ENCODE measurements around the gene CFAP74. TPM values are rescaled to one million over a fixed set of nuclear protein-coding genes. Genes with fewer than 3 reads are reported as not detected.
A peak's percentile ranks its signal among the peaks of the same experiment; 100 is the strongest.

Gene CFAP74
- total and polyA plus RNA-seq, 2 experiments from 2014 or later, result not detected

DNA sequence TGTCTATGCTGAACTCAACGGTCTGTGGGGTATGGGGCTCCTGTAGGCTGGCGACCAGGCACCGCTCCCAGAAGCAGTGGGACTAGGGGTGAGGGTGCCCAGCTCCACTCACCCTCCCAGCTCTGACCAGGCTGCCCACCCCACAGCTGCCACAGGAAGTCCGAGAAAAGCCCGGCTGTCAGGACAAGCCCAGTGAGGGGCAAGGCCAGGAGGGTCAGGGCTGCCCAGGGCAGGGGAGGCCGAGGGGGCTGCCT lies 81.0 kb downstream of the CFAP74 start:
- H3K27ac ChIP-seq, result peak overlapping the region; percentile 79
- H3K27me3 ChIP-seq, result no peaks in the 10 kb centered on the region
- no peak overlapping the region for H2AFZ ChIP-seq
- no peaks in the 10 kb centered on the region for H3K9me3 ChIP-seq (ENCODE audit: low read depth)
- H3K36me3 ChIP-seq (replicated peaks; ENCODE audit: insufficient read depth, low read depth), result no peaks in the 10 kb centered on the region
- H3K4me1 ChIP-seq (ENCODE audit: insufficient read depth), result peaks cover 16% of the 10 kb centered on the region
- DNase-seq (ENCODE audit: low spot score), result no peak
- no peaks in the 10 kb centered on the region for H4K20me1 ChIP-seq (ENCODE audit: insufficient read depth, poor library complexity, severe bottlenecking)
- H3K9me2 ChIP-seq (replicated peaks; ENCODE audit: insufficient read depth), result no peaks in the 10 kb centered on the region
- WGBS (ENCODE audit: low lambda C conversion rate, missing lambda C conversion rate), result 95% methylated on average over 6 of the region's 6 CpGs
- no peak for TF ChIP-seq EZH2phosphoT487 (IDR thresholded peaks at IDR 0.05; ENCODE audit: low read depth, severe bottlenecking, unreplicated experiment)
- no peak for TF ChIP-seq EZH2 (IDR thresholded peaks at IDR 0.05; ENCODE audit: borderline replicate concordance)
- TF ChIP-seq, protein P1, sequence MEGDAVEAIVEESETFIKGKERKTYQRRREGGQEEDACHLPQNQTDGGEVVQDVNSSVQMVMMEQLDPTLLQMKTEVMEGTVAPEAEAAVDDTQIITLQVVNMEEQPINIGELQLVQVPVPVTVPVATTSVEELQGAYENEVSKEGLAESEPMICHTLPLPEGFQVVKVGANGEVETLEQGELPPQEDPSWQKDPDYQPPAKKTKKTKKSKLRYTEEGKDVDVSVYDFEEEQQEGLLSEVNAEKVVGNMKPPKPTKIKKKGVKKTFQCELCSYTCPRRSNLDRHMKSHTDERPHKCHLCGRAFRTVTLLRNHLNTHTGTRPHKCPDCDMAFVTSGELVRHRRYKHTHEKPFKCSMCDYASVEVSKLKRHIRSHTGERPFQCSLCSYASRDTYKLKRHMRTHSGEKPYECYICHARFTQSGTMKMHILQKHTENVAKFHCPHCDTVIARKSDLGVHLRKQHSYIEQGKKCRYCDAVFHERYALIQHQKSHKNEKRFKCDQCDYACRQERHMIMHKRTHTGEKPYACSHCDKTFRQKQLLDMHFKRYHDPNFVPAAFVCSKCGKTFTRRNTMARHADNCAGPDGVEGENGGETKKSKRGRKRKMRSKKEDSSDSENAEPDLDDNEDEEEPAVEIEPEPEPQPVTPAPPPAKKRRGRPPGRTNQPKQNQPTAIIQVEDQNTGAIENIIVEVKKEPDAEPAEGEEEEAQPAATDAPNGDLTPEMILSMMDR (IDR thresholded peaks at IDR 0.05; ENCODE audit: poor library complexity), result no peak
- no peak overlapping the region for H3K4me3 ChIP-seq
- H3K79me2 ChIP-seq, result no peaks in the 10 kb centered on the region
- no peak overlapping the region for H3K4me2 ChIP-seq

DNA sequence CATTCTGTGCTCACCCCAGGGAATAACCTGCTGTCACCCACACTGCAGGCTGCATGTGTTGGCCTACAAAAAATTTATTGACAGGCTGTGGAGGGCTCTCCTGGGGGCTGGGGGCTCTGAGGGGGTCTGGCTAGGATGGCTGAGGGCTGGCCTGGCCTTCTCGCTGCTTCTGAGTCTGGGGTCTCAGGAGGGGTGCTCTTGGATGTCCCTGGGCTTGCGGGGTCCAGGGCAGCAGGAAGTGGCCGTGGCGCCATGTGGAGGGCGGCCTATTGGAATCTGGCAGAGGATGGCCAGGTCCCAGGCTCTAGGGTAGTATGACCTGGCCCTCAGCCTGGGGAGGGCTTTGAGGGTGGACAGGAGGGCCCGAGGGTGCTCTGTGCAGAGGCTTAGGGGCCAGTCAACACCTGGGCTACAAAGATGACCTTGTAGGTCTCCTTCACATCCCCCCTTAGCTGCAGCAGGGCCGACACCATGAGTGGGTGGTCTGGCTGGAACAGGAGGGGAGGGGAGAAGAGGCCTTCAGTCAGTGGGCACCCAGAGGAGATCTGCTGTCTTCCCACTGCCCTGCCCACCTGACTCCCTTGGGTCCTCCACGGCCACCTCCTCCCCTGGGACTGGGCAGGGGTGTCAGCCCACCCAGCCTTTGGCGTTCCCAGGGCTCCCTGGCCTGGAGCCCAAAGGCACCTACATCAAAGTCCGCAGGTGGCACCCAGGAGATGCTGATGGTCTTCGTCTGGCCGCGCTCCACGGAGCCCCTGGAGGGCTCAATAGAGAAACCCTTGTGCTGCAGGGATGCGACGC lies 81.5 kb downstream of the CFAP74 start:
- no peaks in the 10 kb centered on the region for H4K20me1 ChIP-seq (ENCODE audit: insufficient read depth, poor library complexity, severe bottlenecking)
- no peak overlapping the region for H3K27ac ChIP-seq
- H3K9me2 ChIP-seq (replicated peaks; ENCODE audit: insufficient read depth), result no peaks in the 10 kb centered on the region
- H3K36me3 ChIP-seq (replicated peaks; ENCODE audit: insufficient read depth, low read depth), result no peaks in the 10 kb centered on the region
- H3K4me1 ChIP-seq (ENCODE audit: insufficient read depth), result peaks cover 16% of the 10 kb centered on the region
- no peak overlapping the region for H2AFZ ChIP-seq
- H3K4me3 ChIP-seq, result no peak overlapping the region
- no peaks in the 10 kb centered on the region for H3K79me2 ChIP-seq
- 96% methylated on average over 16 of the region's 16 CpGs for WGBS (ENCODE audit: low lambda C conversion rate, missing lambda C conversion rate)
- H3K27me3 ChIP-seq, result no peaks in the 10 kb centered on the region
- no peak overlapping the region for H3K4me2 ChIP-seq
- no peaks in the 10 kb centered on the region for H3K9me3 ChIP-seq (ENCODE audit: low read depth)
- peak; percentile 6 for DNase-seq (ENCODE audit: low spot score)
- TF ChIP-seq, protein P1 (IDR thresholded peaks at IDR 0.05; ENCODE audit: poor library complexity), result no peak
- no peak for TF ChIP-seq EZH2 (IDR thresholded peaks at IDR 0.05; ENCODE audit: borderline replicate concordance)
- TF ChIP-seq EZH2phosphoT487 (IDR thresholded peaks at IDR 0.05; ENCODE audit: low read depth, severe bottlenecking, unreplicated experiment), result no peak

DNA sequence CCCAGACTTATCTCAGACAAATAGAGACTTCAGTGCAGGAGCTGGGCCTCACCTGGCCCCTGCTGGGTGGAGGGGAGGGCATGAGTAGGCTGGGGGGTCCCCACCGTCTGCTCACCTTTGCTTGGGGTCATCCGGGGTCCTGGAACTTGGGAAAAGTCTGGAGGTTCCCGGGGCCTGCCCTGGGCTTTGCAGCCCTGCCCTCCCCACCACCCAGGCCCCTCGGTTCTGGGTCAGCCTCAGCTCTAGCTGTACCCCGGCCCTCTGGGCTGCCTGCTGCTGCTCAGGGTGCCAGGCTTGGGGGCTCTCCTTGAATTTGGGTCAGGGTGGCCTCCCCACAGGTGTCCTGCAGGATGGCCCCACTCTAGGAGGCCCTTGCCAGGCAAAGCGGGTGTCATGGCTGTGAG lies 82.1 kb downstream of the CFAP74 start:
- Histone ChIP-seq H3K27me3 (no peaks in the 10 kb centered on the region), H3K79me2 (no peaks in the 10 kb centered on the region), H3K9me3 (ENCODE audit: low read depth) (no peaks in the 10 kb centered on the region), H2AFZ (no peak overlapping the region), H3K4me2 (no peak overlapping the region), H3K27ac (no peak overlapping the region), H3K4me3 (no peak overlapping the region), H3K9me2 (replicated peaks; ENCODE audit: insufficient read depth) (no peaks in the 10 kb centered on the region), H3K4me1 (ENCODE audit: insufficient read depth) (peaks cover 16% of the 10 kb centered on the region), H3K36me3 (replicated peaks; ENCODE audit: insufficient read depth, low read depth) (no peaks in the 10 kb centered on the region), H4K20me1 (ENCODE audit: insufficient read depth, poor library complexity, severe bottlenecking) (no peaks in the 10 kb centered on the region)
- WGBS (ENCODE audit: low lambda C conversion rate, missing lambda C conversion rate), result 98% methylated on average over 6 of the region's 6 CpGs
- TF ChIP-seq EZH2phosphoT487 (IDR thresholded peaks at IDR 0.05; ENCODE audit: low read depth, severe bottlenecking, unreplicated experiment), result no peak
- TF ChIP-seq, protein P1 (IDR thresholded peaks at IDR 0.05; ENCODE audit: poor library complexity), result no peak
- no peak for TF ChIP-seq EZH2 (IDR thresholded peaks at IDR 0.05; ENCODE audit: borderline replicate concordance)
- no peak for DNase-seq (ENCODE audit: low spot score)
